Measurements from ENCODE around the gene FAM81A.

FAM81A gene

GRCh38 chr15:59401824-59402569, 36.0 kb upstream of the FAM81A start:
- no peak for ATAC-seq (ENCODE audit: insufficient read depth, low read depth)
- no peaks in the 10 kb centered on the region for H3K9me3 ChIP-seq (ENCODE audit: insufficient read depth, low read length, severe bottlenecking)
- no peaks in the 10 kb centered on the region for H3K36me3 ChIP-seq (ENCODE audit: insufficient read depth, low read length)
- no peak overlapping the region for H3K4me3 ChIP-seq (ENCODE audit: low read depth in 1 of 2, low read length in 2 of 2)
- H3K27me3 ChIP-seq (ENCODE audit: insufficient read depth, low read length, poor library complexity) = peaks cover 4% of the 10 kb centered on the region
- TF ChIP-seq CTCF (IDR thresholded peaks at IDR 0.05; ENCODE audit: borderline replicate concordance, extremely low read depth, low read length, poor library complexity, severe bottlenecking) (no peak), EZH2 (IDR thresholded peaks at IDR 0.05; ENCODE audit: borderline replicate concordance, low read depth, low read length, severe bottlenecking) (no peak)
- no peak overlapping the region for H2AFZ ChIP-seq (ENCODE audit: low read depth, low read length)
- H3K4me2 ChIP-seq (ENCODE audit: insufficient read depth, low read length) = no peak overlapping the region
- no peak overlapping the region for H3K9ac ChIP-seq (ENCODE audit: low read depth, low read length)
- no peak overlapping the region for H3K27ac ChIP-seq (ENCODE audit: low read length)
- H3K79me2 ChIP-seq (ENCODE audit: insufficient read depth, low read length) = no peaks in the 10 kb centered on the region
- no peaks in the 10 kb centered on the region for H3K4me1 ChIP-seq (ENCODE audit: insufficient read depth, low read length)
- no peaks in the 10 kb centered on the region; the same call in 1 of the 2 replicates for H4K20me1 ChIP-seq (ENCODE audit: insufficient read depth, low read length)
- DNase-seq = no peak

- Histone ChIP-seq H2AFZ (ENCODE audit: low read depth, low read length) (no peak overlapping the region), H3K27ac (ENCODE audit: low read length) (no peak overlapping the region)
Observed at GRCh38 chr15:59405079-59405478, 32.9 kb upstream of the FAM81A start.

GRCh38 chr15:59406446-59406845, 31.5 kb upstream of the FAM81A start:
- Histone ChIP-seq H3K4me1 (ENCODE audit: insufficient read depth, low read length) (no peaks in the 10 kb centered on the region), H3K4me3 (ENCODE audit: low read depth in 1 of 2, low read length in 2 of 2) (no peak overlapping the region), H3K36me3 (ENCODE audit: insufficient read depth, low read length) (no peaks in the 10 kb centered on the region), H3K27ac (ENCODE audit: low read length) (no peak overlapping the region), H2AFZ (ENCODE audit: low read depth, low read length) (no peak overlapping the region), H3K9me3 (ENCODE audit: insufficient read depth, low read length, severe bottlenecking) (no peaks in the 10 kb centered on the region), H3K9ac (ENCODE audit: low read depth, low read length) (no peak overlapping the region), H3K79me2 (ENCODE audit: insufficient read depth, low read length) (no peaks in the 10 kb centered on the region), H3K4me2 (ENCODE audit: insufficient read depth, low read length) (no peak overlapping the region), H3K27me3 (ENCODE audit: insufficient read depth, low read length, poor library complexity) (peaks cover 5% of the 10 kb centered on the region), H4K20me1 (ENCODE audit: insufficient read depth, low read length) (no peaks in the 10 kb centered on the region)
- TF ChIP-seq CTCF (IDR thresholded peaks at IDR 0.05; ENCODE audit: borderline replicate concordance, extremely low read depth, low read length, poor library complexity, severe bottlenecking) (no peak), EZH2 (IDR thresholded peaks at IDR 0.05; ENCODE audit: borderline replicate concordance, low read depth, low read length, severe bottlenecking) (no peak)
- ATAC-seq (ENCODE audit: insufficient read depth, low read depth) (no peak), DNase-seq (no peak)

More at GRCh38 chr15:59405079-59405478, 32.9 kb upstream of the FAM81A start:
- Histone ChIP-seq H3K4me2 (ENCODE audit: insufficient read depth, low read length) (no peak overlapping the region), H3K4me1 (ENCODE audit: insufficient read depth, low read length) (no peaks in the 10 kb centered on the region), H3K9me3 (ENCODE audit: insufficient read depth, low read length, severe bottlenecking) (no peaks in the 10 kb centered on the region), H3K79me2 (ENCODE audit: insufficient read depth, low read length) (no peaks in the 10 kb centered on the region), H3K27me3 (ENCODE audit: insufficient read depth, low read length, poor library complexity) (peaks cover 5% of the 10 kb centered on the region), H3K4me3 (ENCODE audit: low read depth in 1 of 2, low read length in 2 of 2) (no peak overlapping the region), H4K20me1 (ENCODE audit: insufficient read depth, low read length) (no peaks in the 10 kb centered on the region), H3K9ac (ENCODE audit: low read depth, low read length) (no peak overlapping the region), H3K36me3 (ENCODE audit: insufficient read depth, low read length) (no peaks in the 10 kb centered on the region)
- TF ChIP-seq CTCF (IDR thresholded peaks at IDR 0.05; ENCODE audit: borderline replicate concordance, extremely low read depth, low read length, poor library complexity, severe bottlenecking) (no peak), EZH2 (IDR thresholded peaks at IDR 0.05; ENCODE audit: borderline replicate concordance, low read depth, low read length, severe bottlenecking) (no peak)
- DNase-seq = no peak
- ATAC-seq (ENCODE audit: insufficient read depth, low read depth) = no peak
